Measurements from ENCODE around the gene ITGA7. TPM values are rescaled to one million over a fixed set of nuclear protein-coding genes. Genes with fewer than 3 reads are reported as not detected.

The ITGA7 gene
- polyA plus RNA-seq, 1 of the 3 experiments (the other 2 are of a cell fraction), result 19.7 TPM

DNA sequence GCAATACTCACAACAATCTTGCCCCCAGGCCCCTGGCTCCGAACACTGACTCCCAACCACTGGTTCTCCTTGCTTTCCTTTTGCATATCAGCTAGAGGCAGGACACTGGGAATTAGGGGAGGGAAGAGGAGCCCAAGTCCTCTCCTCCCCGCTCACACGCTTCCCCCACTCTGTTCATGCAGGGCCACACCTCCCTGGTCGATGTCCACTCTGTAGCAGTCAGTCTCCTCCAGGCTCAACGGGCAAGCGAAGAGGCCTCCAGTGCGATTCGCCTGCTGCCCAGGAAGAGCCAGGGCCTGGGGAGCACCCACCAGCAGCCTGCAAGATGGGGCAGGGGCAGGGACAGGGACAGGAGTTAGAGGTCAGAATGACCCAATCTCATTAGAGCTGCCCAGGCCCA, 4.8 kb downstream of the ITGA7 start:
- Histone ChIP-seq H3K9me2 (no peaks in the 10 kb centered on the region), H3K79me2 (ENCODE audit: insufficient read depth) (no peaks in the 10 kb centered on the region), H4K20me1 (ENCODE audit: insufficient read depth) (no peaks in the 10 kb centered on the region), H3K36me3 (replicated peaks in 1 of 2; ENCODE audit: control insufficient read depth in 1 of 2, insufficient read depth in 2 of 2, low read length in 1 of 2) (no peaks in the 10 kb centered on the region), H2AFZ (ENCODE audit: low read depth) (no peak overlapping the region), H3K4me3 (ENCODE audit: low read depth in 2 of 2, low read length in 1 of 2) (no peak overlapping the region), H3K9me3 (no peaks in the 10 kb centered on the region), H3K4me2 (no peak overlapping the region), H3K27ac (ENCODE audit: low read depth in 2 of 2, low read length in 1 of 2) (no peak overlapping the region), H3K27me3 (ENCODE audit: insufficient read depth) (no peaks in the 10 kb centered on the region), H3K9ac (no peak overlapping the region), H3K4me1 (ENCODE audit: control insufficient read depth in 1 of 2, insufficient read depth in 2 of 2, low read depth in 1 of 2, low read length in 1 of 2) (peaks cover 6 to 11% of the 10 kb centered on the region in 2 experiments; a peak in 1 of 4 replicates), H3F3A (replicated peaks; ENCODE audit: insufficient read depth) (no peaks in the 10 kb centered on the region)
- TF ChIP-seq RAD21 (IDR thresholded peaks at IDR 0.05; ENCODE audit: low read length), result no peak
- no peak for TF ChIP-seq RCOR1 (IDR thresholded peaks at IDR 0.05; ENCODE audit: low read length)
- no peak for TF ChIP-seq TCF12 (IDR thresholded peaks at IDR 0.05)
- TF ChIP-seq, protein P1, sequence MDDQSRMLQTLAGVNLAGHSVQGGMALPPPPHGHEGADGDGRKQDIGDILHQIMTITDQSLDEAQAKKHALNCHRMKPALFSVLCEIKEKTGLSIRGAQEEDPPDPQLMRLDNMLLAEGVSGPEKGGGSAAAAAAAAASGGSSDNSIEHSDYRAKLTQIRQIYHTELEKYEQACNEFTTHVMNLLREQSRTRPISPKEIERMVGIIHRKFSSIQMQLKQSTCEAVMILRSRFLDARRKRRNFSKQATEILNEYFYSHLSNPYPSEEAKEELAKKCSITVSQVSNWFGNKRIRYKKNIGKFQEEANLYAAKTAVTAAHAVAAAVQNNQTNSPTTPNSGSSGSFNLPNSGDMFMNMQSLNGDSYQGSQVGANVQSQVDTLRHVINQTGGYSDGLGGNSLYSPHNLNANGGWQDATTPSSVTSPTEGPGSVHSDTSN (IDR thresholded peaks at IDR 0.05), result no peak
- TF ChIP-seq GABPA (IDR thresholded peaks at IDR 0.05; ENCODE audit: low read depth), result no peak
- TF ChIP-seq, protein P2, sequence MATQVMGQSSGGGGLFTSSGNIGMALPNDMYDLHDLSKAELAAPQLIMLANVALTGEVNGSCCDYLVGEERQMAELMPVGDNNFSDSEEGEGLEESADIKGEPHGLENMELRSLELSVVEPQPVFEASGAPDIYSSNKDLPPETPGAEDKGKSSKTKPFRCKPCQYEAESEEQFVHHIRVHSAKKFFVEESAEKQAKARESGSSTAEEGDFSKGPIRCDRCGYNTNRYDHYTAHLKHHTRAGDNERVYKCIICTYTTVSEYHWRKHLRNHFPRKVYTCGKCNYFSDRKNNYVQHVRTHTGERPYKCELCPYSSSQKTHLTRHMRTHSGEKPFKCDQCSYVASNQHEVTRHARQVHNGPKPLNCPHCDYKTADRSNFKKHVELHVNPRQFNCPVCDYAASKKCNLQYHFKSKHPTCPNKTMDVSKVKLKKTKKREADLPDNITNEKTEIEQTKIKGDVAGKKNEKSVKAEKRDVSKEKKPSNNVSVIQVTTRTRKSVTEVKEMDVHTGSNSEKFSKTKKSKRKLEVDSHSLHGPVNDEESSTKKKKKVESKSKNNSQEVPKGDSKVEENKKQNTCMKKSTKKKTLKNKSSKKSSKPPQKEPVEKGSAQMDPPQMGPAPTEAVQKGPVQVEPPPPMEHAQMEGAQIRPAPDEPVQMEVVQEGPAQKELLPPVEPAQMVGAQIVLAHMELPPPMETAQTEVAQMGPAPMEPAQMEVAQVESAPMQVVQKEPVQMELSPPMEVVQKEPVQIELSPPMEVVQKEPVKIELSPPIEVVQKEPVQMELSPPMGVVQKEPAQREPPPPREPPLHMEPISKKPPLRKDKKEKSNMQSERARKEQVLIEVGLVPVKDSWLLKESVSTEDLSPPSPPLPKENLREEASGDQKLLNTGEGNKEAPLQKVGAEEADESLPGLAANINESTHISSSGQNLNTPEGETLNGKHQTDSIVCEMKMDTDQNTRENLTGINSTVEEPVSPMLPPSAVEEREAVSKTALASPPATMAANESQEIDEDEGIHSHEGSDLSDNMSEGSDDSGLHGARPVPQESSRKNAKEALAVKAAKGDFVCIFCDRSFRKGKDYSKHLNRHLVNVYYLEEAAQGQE (IDR thresholded peaks at IDR 0.05; ENCODE audit: low read depth, low read length), result no peak
- no peak for TF ChIP-seq FOXJ3 (CRISPR knock-in tag; IDR thresholded peaks at IDR 0.05)
- no peak for TF ChIP-seq NFIC (IDR thresholded peaks at IDR 0.05; ENCODE audit: borderline replicate concordance)
- POLR2A ChIA-PET, result no interaction called here
- DNase-seq, result no peak
- CTCF ChIA-PET, result interaction anchor here (1.3 to 2.4 kb wide), 2 partner anchors 9 to 18 kb away, joined by 3 to 6 read pairs; partner anchors contain the start of gene RDH5
- 91% methylated on average over 8 of the region's 8 CpGs for WGBS (ENCODE audit: low lambda C conversion rate)

DNA sequence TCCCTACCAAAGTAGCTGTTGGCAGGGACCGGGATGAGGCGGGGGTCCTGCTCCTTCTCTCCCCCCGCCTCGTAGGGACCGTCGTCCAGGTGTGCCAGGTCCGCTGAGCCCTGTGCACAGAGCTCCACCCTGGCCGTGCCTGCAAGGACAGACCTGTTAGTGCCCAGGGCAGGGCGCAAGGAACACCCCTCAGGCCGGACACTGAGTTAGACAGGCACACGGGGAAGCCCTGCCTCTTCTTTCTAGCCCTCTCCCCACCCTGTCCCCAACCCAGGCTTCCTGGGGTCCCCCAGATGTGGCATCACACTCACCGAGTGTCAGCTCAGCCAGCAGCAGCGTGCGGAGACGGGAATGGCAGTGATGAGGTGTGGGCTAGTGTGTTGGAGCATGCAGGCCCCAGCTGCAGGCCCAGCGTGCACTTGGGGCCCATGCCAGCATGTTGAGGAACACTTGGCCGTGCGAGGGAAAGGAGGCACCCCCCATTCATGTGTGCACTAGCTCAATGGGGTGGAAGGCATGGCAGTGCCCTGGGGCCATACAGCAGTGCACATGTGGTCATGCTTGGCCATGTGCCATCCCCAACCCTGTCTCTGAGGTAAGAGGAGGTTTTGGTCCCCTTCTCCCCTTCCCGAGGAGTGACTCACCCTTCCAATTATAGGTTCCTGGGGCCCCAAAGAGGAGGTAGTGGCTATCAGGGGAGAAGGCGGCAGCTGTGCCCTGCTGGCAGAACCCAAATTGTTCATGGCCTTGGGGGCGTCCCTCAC, 7.3 kb downstream of the ITGA7 start:
- H3K9me3 ChIP-seq, result no peaks in the 10 kb centered on the region
- POLR2A ChIA-PET, result interaction anchor here (1.0 kb wide), 1 partner anchor 15 kb away, joined by 3 read pairs; the partner anchor contains the start of gene BLOC1S1
- H3K79me2 ChIP-seq (ENCODE audit: insufficient read depth), result no peaks in the 10 kb centered on the region
- peaks cover 0 to 3% of the 10 kb centered on the region in 2 experiments; a peak in 1 of 4 replicates for H3K4me1 ChIP-seq (ENCODE audit: control insufficient read depth in 1 of 2, insufficient read depth in 2 of 2, low read depth in 1 of 2, low read length in 1 of 2)
- WGBS (ENCODE audit: low lambda C conversion rate), result 67% methylated on average over 10 of the region's 21 CpGs
- no peak overlapping the region for H3K9ac ChIP-seq
- H3K4me3 ChIP-seq (ENCODE audit: low read depth in 2 of 2, low read length in 1 of 2), result no peak overlapping the region
- H3K36me3 ChIP-seq (replicated peaks in 1 of 2; ENCODE audit: control insufficient read depth in 1 of 2, insufficient read depth in 2 of 2, low read length in 1 of 2), result no peaks in the 10 kb centered on the region
- no peak overlapping the region for H3K27ac ChIP-seq (ENCODE audit: low read depth in 2 of 2, low read length in 1 of 2)
- no peak overlapping the region for H3K4me2 ChIP-seq
- no peaks in the 10 kb centered on the region for H3K9me2 ChIP-seq
- H4K20me1 ChIP-seq (ENCODE audit: insufficient read depth), result no peaks in the 10 kb centered on the region
- H3F3A ChIP-seq (replicated peaks; ENCODE audit: insufficient read depth), result no peaks in the 10 kb centered on the region
- H3K27me3 ChIP-seq (ENCODE audit: insufficient read depth), result no peaks in the 10 kb centered on the region
- peak; percentile 53 for DNase-seq
- CTCF ChIA-PET, result interaction anchor here (0.9 to 2.0 kb wide), 3 partner anchors 12 to 54 kb away, joined by 3 to 5 read pairs (median 3); a partner anchor contains a TSS
- H2AFZ ChIP-seq (ENCODE audit: low read depth), result no peak overlapping the region
- TF ChIP-seq JUND (IDR thresholded peaks at IDR 0.05) (no peak), NFIC (IDR thresholded peaks at IDR 0.05; ENCODE audit: borderline replicate concordance) (no peak), NRF1 (IDR thresholded peaks at IDR 0.05; ENCODE audit: low read depth, low read length) (no peak), TAF1 (IDR thresholded peaks at IDR 0.05; ENCODE audit: borderline replicate concordance, low read depth, low read length) (no peak), TEAD4 (IDR thresholded peaks at IDR 0.05; ENCODE audit: borderline replicate concordance, insufficient read depth) (no peak), POLR2AphosphoS5 (IDR thresholded peaks at IDR 0.05; ENCODE audit: low read depth, low read length) (no peak), FOXJ3 (CRISPR knock-in tag; IDR thresholded peaks at IDR 0.05) (no peak), RFX5 (IDR thresholded peaks at IDR 0.05; ENCODE audit: low read length) (no peak), RAD21 (IDR thresholded peaks at IDR 0.05; ENCODE audit: low read length) (no peak), RXRA (IDR thresholded peaks at IDR 0.05; ENCODE audit: borderline replicate concordance, low read depth) (no peak), YY1 (IDR thresholded peaks at IDR 0.05; ENCODE audit: low read depth) (no peak)
- TF ChIP-seq, protein P3, sequence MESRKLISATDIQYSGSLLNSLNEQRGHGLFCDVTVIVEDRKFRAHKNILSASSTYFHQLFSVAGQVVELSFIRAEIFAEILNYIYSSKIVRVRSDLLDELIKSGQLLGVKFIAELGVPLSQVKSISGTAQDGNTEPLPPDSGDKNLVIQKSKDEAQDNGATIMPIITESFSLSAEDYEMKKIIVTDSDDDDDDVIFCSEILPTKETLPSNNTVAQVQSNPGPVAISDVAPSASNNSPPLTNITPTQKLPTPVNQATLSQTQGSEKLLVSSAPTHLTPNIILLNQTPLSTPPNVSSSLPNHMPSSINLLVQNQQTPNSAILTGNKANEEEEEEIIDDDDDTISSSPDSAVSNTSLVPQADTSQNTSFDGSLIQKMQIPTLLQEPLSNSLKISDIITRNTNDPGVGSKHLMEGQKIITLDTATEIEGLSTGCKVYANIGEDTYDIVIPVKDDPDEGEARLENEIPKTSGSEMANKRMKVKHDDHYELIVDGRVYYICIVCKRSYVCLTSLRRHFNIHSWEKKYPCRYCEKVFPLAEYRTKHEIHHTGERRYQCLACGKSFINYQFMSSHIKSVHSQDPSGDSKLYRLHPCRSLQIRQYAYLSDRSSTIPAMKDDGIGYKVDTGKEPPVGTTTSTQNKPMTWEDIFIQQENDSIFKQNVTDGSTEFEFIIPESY (IDR thresholded peaks at IDR 0.05; ENCODE audit: borderline replicate concordance, low read depth), result no peak
- TF ChIP-seq, protein P1 (IDR thresholded peaks at IDR 0.05), result no peak

Data from SK-N-SH (cell line).